HepG2 (cell line): ENCODE results near the gene DNAJB11. TPM values are rescaled to one million over a fixed set of nuclear protein-coding genes. Genes with fewer than 3 reads are reported as not detected.
A peak's percentile ranks its signal among the peaks of the same experiment; 100 is the strongest.

ENCODE experiments used
- GABPB1 ChIP-seq: IDR thresholded peaks from 2 replicates; pipeline ENCODE4 v1.6.1; 2016; ENCODE audit warnings: mild to moderate bottlenecking, missing genetic modification reagents, moderate library complexity, missing compliant biosample characterization
- HNF4G ChIP-seq, 2 experiments: sonication (generic) in 1 of 2; formaldehyde crosslinking in 1 of 2; IDR thresholded peaks; 2 replicates each; pipeline versions ENCODE4 v1.4.0 to v1.6.1; 2011 to 2020; ENCODE audit warnings: borderline replicate concordance in 2 of 2, low read depth in 2 of 2, mild to moderate bottlenecking in 2 of 2, low read length in 1 of 2, missing genetic modification reagents in 1 of 2, moderate library complexity in 1 of 2
- HNRNPL ChIP-seq: fragments of 200-400 bp; formaldehyde crosslinking; IDR thresholded peaks from 2 replicates; pipeline ENCODE4 v1.6.1; 2017; ENCODE audit warnings: mild to moderate bottlenecking, low read depth, low read length
- MTA1 ChIP-seq: sonication (generic); formaldehyde crosslinking; IDR thresholded peaks from 2 replicates; pipeline ENCODE4 v1.4.0; 2020; ENCODE audit warnings: missing genetic modification reagents, mild to moderate bottlenecking, borderline replicate concordance
- NCOA5 ChIP-seq: sonication (generic); formaldehyde crosslinking; IDR thresholded peaks from 2 replicates; pipeline ENCODE4 v1.4.0; 2020; ENCODE audit warnings: missing genetic modification reagents
- RARG ChIP-seq: sonication (generic); formaldehyde crosslinking; IDR thresholded peaks from 2 replicates; pipeline ENCODE4 v1.4.0; 2020; ENCODE audit warnings: low read depth, mild to moderate bottlenecking, missing genetic modification reagents
- RBM22 ChIP-seq: fragments of 200-400 bp; formaldehyde crosslinking; optimal IDR thresholded peaks from 2 replicates; pipeline ENCODE3; 2017; ENCODE audit warnings: mild to moderate bottlenecking, low read length, moderate library complexity
- SRSF1 ChIP-seq: fragments of 200-400 bp; formaldehyde crosslinking; optimal IDR thresholded peaks from 2 replicates; pipeline ENCODE3; 2017; ENCODE audit warnings: mild to moderate bottlenecking, low read depth, low read length, moderate library complexity
- ZFY ChIP-seq: sonication (generic); formaldehyde crosslinking; IDR thresholded peaks from 2 replicates; pipeline ENCODE4 v1.4.0; 2020; ENCODE audit warnings: missing genetic modification reagents
- ZNF296 ChIP-seq: sonication (generic); formaldehyde crosslinking; conservative IDR thresholded peaks from 2 replicates; pipeline ENCODE4 v1.5.0; 2020; ENCODE audit warnings: mild to moderate bottlenecking, missing genetic modification reagents
- ZNF317 ChIP-seq: sonication (generic); formaldehyde crosslinking; IDR thresholded peaks from 2 replicates; pipeline ENCODE4 v1.5.0; 2020; ENCODE audit warnings: mild to moderate bottlenecking, missing genetic modification reagents
- ZNF333 ChIP-seq: sonication (generic); formaldehyde crosslinking; IDR thresholded peaks from 2 replicates; pipeline ENCODE4 v1.4.0; 2020; ENCODE audit warnings: mild to moderate bottlenecking, missing genetic modification reagents, borderline replicate concordance
- ZNF562 ChIP-seq: sonication (generic); formaldehyde crosslinking; IDR thresholded peaks from 2 replicates; pipeline ENCODE4 v1.8.0; 2022; ENCODE audit warnings: missing genetic modification reagents, borderline replicate concordance
- ZNF574 ChIP-seq: sonication (generic); formaldehyde crosslinking; IDR thresholded peaks from 2 replicates; pipeline ENCODE4 v1.4.0; 2020; ENCODE audit warnings: missing genetic modification reagents
- ZNF652 ChIP-seq: IDR thresholded peaks from 2 replicates; pipeline ENCODE4 v1.6.1; 2016; ENCODE audit warnings: low read depth, borderline replicate concordance
- ZNF724P ChIP-seq: sonication (generic); formaldehyde crosslinking; IDR thresholded peaks from 2 replicates; pipeline ENCODE4 v1.8.0; 2022; ENCODE audit warnings: missing genetic modification reagents, borderline replicate concordance
- ZNF747 ChIP-seq: sonication (generic); formaldehyde crosslinking; IDR thresholded peaks from 2 replicates; pipeline ENCODE4 v1.8.1; 2023; ENCODE audit warnings: missing genetic modification reagents, mild to moderate bottlenecking, borderline replicate concordance
- ZNF776 ChIP-seq: sonication (generic); formaldehyde crosslinking; IDR thresholded peaks from 2 replicates; pipeline ENCODE4 v1.4.0; 2020; ENCODE audit warnings: mild to moderate bottlenecking, missing genetic modification reagents
- ZSCAN12 ChIP-seq: sonication (generic); formaldehyde crosslinking; IDR thresholded peaks from 2 replicates; pipeline ENCODE4 v1.9.0; 2021; ENCODE audit warnings: mild to moderate bottlenecking, missing genetic modification reagents
- polyA plus RNA-seq, 8 experiments: library from polyadenylated mRNA; depleted of rRNA in 3 of 8; stranded (reverse) in 7 of 8; unstranded in 1 of 8; fragments of >200 nt; fragmentation: Illumina TruSeq in 4 of 8; extraction: Trizol in 4 of 8; gene quantifications; 2 replicates each; pipeline versions ENCODE4 v1.2.1 to v1.2.3, GENCODE V29; 2011 to 2016; ENCODE audit warnings: low read depth in 4 of 8, missing spikeins in 1 of 8, mixed read lengths in 1 of 8; ENCODE audit not compliant: insufficient read depth in 1 of 8
- total RNA-seq, 5 experiments: library from RNA; depleted of rRNA; stranded (reverse); fragments of >200 nt; fragmentation: Illumina TruSeq; extraction: Trizol; gene quantifications; 2 replicates each; pipeline ENCODE4 v1.2.3, GENCODE V29; 2016; ENCODE audit warnings: low read depth in 1 of 5
- TF ChIP-seq, protein P1 (sequence below): sonication (generic); formaldehyde crosslinking; IDR thresholded peaks from 2 replicates; pipeline ENCODE4 v1.8.0; 2022; ENCODE audit warnings: missing genetic modification reagents, mild to moderate bottlenecking, moderate library complexity, borderline replicate concordance
- TF ChIP-seq, protein P2 (sequence below): sonication (generic); formaldehyde crosslinking; IDR thresholded peaks from 2 replicates; pipeline ENCODE4 v1.4.0; 2020; ENCODE audit warnings: missing genetic modification reagents
- TF ChIP-seq, protein P3 (sequence below): IDR thresholded peaks from 2 replicates; pipeline ENCODE4 v1.6.1; 2016; ENCODE audit warnings: low read depth, control low read depth

Gene DNAJB11
- total and polyA plus RNA-seq, 2 of the 13 experiments (the other 11 are each of a cell fraction or from before 2014, with no cell fraction given) = 41.0 to 132 TPM

DNA sequence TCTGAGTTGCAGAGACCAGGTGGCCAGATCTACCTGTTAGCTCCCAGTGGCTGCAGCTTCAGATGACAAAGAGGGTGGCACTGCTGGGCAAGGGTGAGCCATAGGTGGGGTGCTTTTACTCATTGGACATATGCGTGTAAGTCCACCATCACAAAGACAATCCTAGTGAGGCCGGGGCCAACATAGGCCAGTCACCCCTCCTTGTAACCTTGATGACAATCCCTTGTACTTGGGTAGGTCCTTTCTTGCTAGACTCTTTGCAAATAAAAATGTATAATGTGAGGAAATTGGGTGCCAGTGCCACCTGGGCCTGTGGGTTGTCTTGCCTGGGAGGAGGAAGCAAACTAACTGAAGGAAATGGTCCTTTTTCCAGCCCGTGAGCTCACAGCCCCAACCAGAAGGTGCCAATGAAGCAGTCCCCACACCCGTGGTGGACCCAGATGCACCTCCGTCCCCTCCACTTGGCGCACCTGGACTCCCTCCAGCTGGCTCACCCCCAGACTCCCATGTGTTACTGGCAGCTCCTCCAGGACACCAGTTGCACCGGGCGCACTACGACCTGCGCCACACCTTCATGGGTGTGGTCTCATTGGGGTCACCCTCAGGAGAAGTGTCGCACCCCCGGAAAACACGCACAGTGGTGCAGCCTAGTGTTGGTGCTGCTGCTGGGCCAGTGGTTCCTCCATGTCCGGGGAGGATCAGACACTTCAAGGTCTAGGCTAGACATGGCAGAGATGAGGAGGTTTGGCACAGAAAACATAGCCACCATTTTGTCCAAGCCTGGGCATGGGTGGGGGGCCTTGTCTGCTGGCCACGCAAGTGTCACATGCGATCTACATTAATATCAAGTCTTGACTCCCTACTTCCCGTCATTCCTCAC, 49.9 kb downstream of the DNAJB11 start (continued):
- TF ChIP-seq, protein P1, sequence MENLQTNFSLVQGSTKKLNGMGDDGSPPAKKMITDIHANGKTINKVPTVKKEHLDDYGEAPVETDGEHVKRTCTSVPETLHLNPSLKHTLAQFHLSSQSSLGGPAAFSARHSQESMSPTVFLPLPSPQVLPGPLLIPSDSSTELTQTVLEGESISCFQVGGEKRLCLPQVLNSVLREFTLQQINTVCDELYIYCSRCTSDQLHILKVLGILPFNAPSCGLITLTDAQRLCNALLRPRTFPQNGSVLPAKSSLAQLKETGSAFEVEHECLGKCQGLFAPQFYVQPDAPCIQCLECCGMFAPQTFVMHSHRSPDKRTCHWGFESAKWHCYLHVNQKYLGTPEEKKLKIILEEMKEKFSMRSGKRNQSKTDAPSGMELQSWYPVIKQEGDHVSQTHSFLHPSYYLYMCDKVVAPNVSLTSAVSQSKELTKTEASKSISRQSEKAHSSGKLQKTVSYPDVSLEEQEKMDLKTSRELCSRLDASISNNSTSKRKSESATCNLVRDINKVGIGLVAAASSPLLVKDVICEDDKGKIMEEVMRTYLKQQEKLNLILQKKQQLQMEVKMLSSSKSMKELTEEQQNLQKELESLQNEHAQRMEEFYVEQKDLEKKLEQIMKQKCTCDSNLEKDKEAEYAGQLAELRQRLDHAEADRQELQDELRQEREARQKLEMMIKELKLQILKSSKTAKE (CRISPR knock-in tag) = peak; percentile 35; the same call in 1 of the 2 replicates
- TF ChIP-seq ZNF317 (CRISPR knock-in tag) (peak; percentile 18; the same call in 1 of the 2 replicates), ZNF724P (peak; percentile 91), GABPB1 (CRISPR knock-in tag) (peak; percentile 35; the same call in 1 of the 2 replicates), ZNF296 (CRISPR knock-in tag) (no peak), ZNF747 (CRISPR knock-in tag) (peak; percentile 12; the same call in 1 of the 2 replicates), ZFY (peak; percentile 11; the same call in 1 of the 2 replicates), HNF4G (IDR thresholded peaks at IDR 0.05; ENCODE audit: borderline replicate concordance, low read depth, low read length) (no peak), HNF4G (CRISPR knock-in tag; IDR thresholded peaks at IDR 0.05; ENCODE audit: borderline replicate concordance, low read depth) (no peak), ZNF776 (CRISPR knock-in tag) (peak; percentile 88), RARG (no peak), ZNF333 (CRISPR knock-in tag) (peak; percentile 91), RBM22 (peak; percentile 93), HNRNPL (peak; percentile 94), SRSF1 (no peak), ZSCAN12 (CRISPR knock-in tag) (peak; percentile 79; the same call in 1 of the 2 replicates), NCOA5 (CRISPR knock-in tag) (peak; percentile 30; the same call in 1 of the 2 replicates), ZNF574 (peak; percentile 50; the same call in 1 of the 2 replicates), ZNF562 (CRISPR knock-in tag) (no peak), MTA1 (CRISPR knock-in tag) (peak; percentile 71; the same call in 1 of the 2 replicates), ZNF652 (0 out of 2 replicates have a peak, but pooled peaks have one; percentile 1)
- TF ChIP-seq, protein P2, sequence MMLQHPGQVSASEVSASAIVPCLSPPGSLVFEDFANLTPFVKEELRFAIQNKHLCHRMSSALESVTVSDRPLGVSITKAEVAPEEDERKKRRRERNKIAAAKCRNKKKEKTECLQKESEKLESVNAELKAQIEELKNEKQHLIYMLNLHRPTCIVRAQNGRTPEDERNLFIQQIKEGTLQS (CRISPR knock-in tag) = no peak
- TF ChIP-seq, protein P3, sequence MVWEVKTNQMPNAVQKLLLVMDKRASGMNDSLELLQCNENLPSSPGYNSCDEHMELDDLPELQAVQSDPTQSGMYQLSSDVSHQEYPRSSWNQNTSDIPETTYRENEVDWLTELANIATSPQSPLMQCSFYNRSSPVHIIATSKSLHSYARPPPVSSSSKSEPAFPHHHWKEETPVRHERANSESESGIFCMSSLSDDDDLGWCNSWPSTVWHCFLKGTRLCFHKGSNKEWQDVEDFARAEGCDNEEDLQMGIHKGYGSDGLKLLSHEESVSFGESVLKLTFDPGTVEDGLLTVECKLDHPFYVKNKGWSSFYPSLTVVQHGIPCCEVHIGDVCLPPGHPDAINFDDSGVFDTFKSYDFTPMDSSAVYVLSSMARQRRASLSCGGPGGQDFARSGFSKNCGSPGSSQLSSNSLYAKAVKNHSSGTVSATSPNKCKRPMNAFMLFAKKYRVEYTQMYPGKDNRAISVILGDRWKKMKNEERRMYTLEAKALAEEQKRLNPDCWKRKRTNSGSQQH = 0 out of 2 replicates have a peak, but pooled peaks have one; percentile 26
